ENCODE results near the gene SRPK2.

GRCh38 chr7:105096306-105096705 lies 292.4 kb downstream of the SRPK2 start:
- no peak for TF ChIP-seq CTCF (IDR thresholded peaks at IDR 0.05)
- no peak for TF ChIP-seq POLR2A (IDR thresholded peaks at IDR 0.05)
- no peak for TF ChIP-seq POLR2AphosphoS5 (IDR thresholded peaks at IDR 0.05)

All from sigmoid colon (tissue), 4 donors.